H1 (cell line): ENCODE results near the gene TMPRSS2. TPM values are rescaled to one million over a fixed set of nuclear protein-coding genes. Genes with fewer than 3 reads are reported as not detected.

Experiments
- CTCF ChIA-PET: fragments of 300-600 bp; sonication (Branson Sonifier 250); formaldehyde crosslinking; loops from one replicate; lab custom pipeline; 2021; ENCODE audit not compliant: partially characterized antibody; lab: Charles Lee
- POLR2A ChIA-PET: fragments of 300-600 bp; sonication (Branson Sonifier 250); formaldehyde crosslinking; loops from one replicate; lab custom pipeline; 2021; ENCODE audit warnings: inconsistent platforms; ENCODE audit not compliant: partially characterized antibody; lab: Charles Lee
- DNase-seq, 2 experiments: peaks; one replicate each; pipeline versions ENCODE4 v3.0.0 to v3.0.0-alpha.2; 2010 to 2022; ENCODE audit warnings: low spot score in 2 of 2, low read depth in 1 of 2, mixed read lengths in 1 of 2
- FAIRE-seq: peaks from 2 replicates; lab custom pipeline; 2011; peaks lifted over from hg19 to GRCh38; lab: Jason Lieb, UNC
- H2AFZ ChIP-seq: 2 replicates; pipeline ENCODE4 v1.8.1; 2012; ENCODE audit warnings: low read length, inconsistent platforms
- H2AK5ac ChIP-seq: 2 replicates; pipeline ENCODE4 v1.6.1; 2013; ENCODE audit warnings: low read depth, low read length
- H2BK120ac ChIP-seq: replicated peaks from 2 replicates; pipeline ENCODE3; 2013; ENCODE audit warnings: low read depth, low read length, inconsistent platforms
- H2BK12ac ChIP-seq: 2 replicates; pipeline ENCODE4 v1.6.1; 2013; ENCODE audit warnings: low read depth, low read length
- H2BK15ac ChIP-seq: 2 replicates; pipeline ENCODE4 v1.6.1; 2013; ENCODE audit warnings: low read length
- H2BK20ac ChIP-seq: 2 replicates; pipeline ENCODE4 v1.6.1; 2013; ENCODE audit warnings: low read length
- H2BK5ac ChIP-seq: 2 replicates; pipeline ENCODE4 v1.6.1; 2013; ENCODE audit warnings: low read depth, low read length
- H3K14ac ChIP-seq: 2 replicates; pipeline ENCODE4 v1.6.1; 2013; ENCODE audit warnings: inconsistent platforms; ENCODE audit not compliant: insufficient read length
- H3K18ac ChIP-seq: 2 replicates; pipeline ENCODE4 v1.6.1; 2013; ENCODE audit warnings: low read length; ENCODE audit errors: extremely low read depth
- H3K23ac ChIP-seq: 2 replicates; pipeline ENCODE4 v1.6.1; 2013; ENCODE audit warnings: inconsistent platforms; ENCODE audit not compliant: insufficient read length
- H3K23me2 ChIP-seq: 2 replicates; pipeline ENCODE4 v1.6.1; 2013; ENCODE audit warnings: low read depth, low read length
- H3K27ac ChIP-seq: 2 replicates; pipeline ENCODE4 v1.6.1; 2011; ENCODE audit warnings: low read depth, low read length, inconsistent platforms
- H3K27me3 ChIP-seq, 4 experiments: replicated peaks in 1 of 4; 1 replicate in 1 of 4; 2 replicates in 3 of 4; pipeline versions ENCODE4 v1.6.1 to v1.8.1; 2011 to 2013; ENCODE audit warnings: low read length in 3 of 4, mild to moderate bottlenecking in 3 of 4, inconsistent platforms in 2 of 4, mixed read lengths in 2 of 4, moderate library complexity in 1 of 4; ENCODE audit not compliant: control insufficient read depth in 3 of 4, insufficient read depth in 3 of 4; ENCODE audit errors: extremely low read depth in 1 of 4
- H3K36me3 ChIP-seq, 4 experiments: 2 replicates each; pipeline versions ENCODE4 v1.6.1 to v1.8.1; 2011 to 2013; ENCODE audit warnings: mild to moderate bottlenecking in 4 of 4, low read length in 3 of 4, moderate library complexity in 2 of 4, control low read depth in 1 of 4, inconsistent platforms in 1 of 4; ENCODE audit not compliant: insufficient read depth in 4 of 4, control insufficient read depth in 2 of 4
- H3K4ac ChIP-seq: replicated peaks from 2 replicates; pipeline ENCODE3; 2013; ENCODE audit warnings: low read length, low read depth, mixed read lengths, inconsistent platforms; ENCODE audit not compliant: insufficient read length
- H3K4me1 ChIP-seq, 4 experiments: replicated peaks in 1 of 4; 1 replicate in 1 of 4; 2 replicates in 3 of 4; pipeline versions ENCODE4 v1.6.1 to v1.8.1; 2011 to 2013; ENCODE audit warnings: low read length in 3 of 4, inconsistent platforms in 2 of 4, mixed read lengths in 1 of 4; ENCODE audit not compliant: insufficient read depth in 4 of 4, control insufficient read depth in 3 of 4
- H3K4me2 ChIP-seq, 2 experiments: 2 replicates each; pipeline versions ENCODE4 v1.6.1 to v1.8.1; 2011 to 2013; ENCODE audit warnings: low read depth in 2 of 2, low read length in 2 of 2, control low read depth in 1 of 2, inconsistent platforms in 1 of 2, mild to moderate bottlenecking in 1 of 2; ENCODE audit not compliant: insufficient read depth in 1 of 2
- H3K4me3 ChIP-seq, 4 experiments: fragments of 200-600, 300-600 bp in 1 of 4; sonication (generic), shearing (Covaris generic), sonication (Bioruptor Twin) in 1 of 4; 2 replicates each; pipeline versions ENCODE4 v1.5.1 to v1.8.1; 2011 to 2016; ENCODE audit warnings: low read length in 4 of 4, low read depth in 3 of 4, control low read depth in 2 of 4, inconsistent platforms in 2 of 4, mild to moderate bottlenecking in 2 of 4, mixed read lengths in 1 of 4, moderate library complexity in 1 of 4; ENCODE audit not compliant: insufficient read depth in 2 of 4; ENCODE audit errors: extremely low read depth in 1 of 4
- H3K56ac ChIP-seq: replicated peaks from 2 replicates; pipeline ENCODE3; 2013; ENCODE audit warnings: low read depth, mild to moderate bottlenecking, mixed read lengths, low read length, inconsistent platforms; ENCODE audit not compliant: insufficient read length
- H3K79me1 ChIP-seq: 2 replicates; pipeline ENCODE4 v1.6.1; 2013; ENCODE audit warnings: low read depth, low read length, control low read depth
- H3K79me2 ChIP-seq, 2 experiments: 2 replicates each; pipeline versions ENCODE4 v1.6.1 to v1.8.1; 2012 to 2013; ENCODE audit warnings: low read length in 2 of 2, mild to moderate bottlenecking in 2 of 2, inconsistent platforms in 1 of 2; ENCODE audit not compliant: insufficient read depth in 2 of 2, control insufficient read depth in 1 of 2
- H3K9ac ChIP-seq, 4 experiments: replicated peaks in 1 of 4; 1 replicate in 1 of 4; 2 replicates in 3 of 4; pipeline versions ENCODE4 v1.6.1 to v1.8.1; 2011 to 2013; ENCODE audit warnings: low read depth in 3 of 4, low read length in 3 of 4, control low read depth in 2 of 4, mild to moderate bottlenecking in 2 of 4, moderate library complexity in 2 of 4, inconsistent platforms in 1 of 4; ENCODE audit errors: extremely low read depth in 1 of 4
- H3K9me3 ChIP-seq, 2 experiments: 2 replicates each; pipeline versions ENCODE4 v1.6.1 to v1.8.1; 2012 to 2013; ENCODE audit warnings: mild to moderate bottlenecking in 2 of 2, moderate library complexity in 2 of 2, control low read depth in 1 of 2, inconsistent platforms in 1 of 2, low read depth in 1 of 2, low read length in 1 of 2, mixed read lengths in 1 of 2; ENCODE audit not compliant: insufficient read depth in 2 of 2
- H4K20me1 ChIP-seq, 2 experiments: replicated peaks in 1 of 2; 2 replicates each; pipeline versions ENCODE3 to v1.8.1; 2011 to 2013; ENCODE audit warnings: inconsistent platforms in 2 of 2, low read length in 2 of 2, mild to moderate bottlenecking in 1 of 2; ENCODE audit not compliant: insufficient read depth in 2 of 2, control insufficient read depth in 1 of 2
- H4K5ac ChIP-seq: 2 replicates; pipeline ENCODE4 v1.6.1; 2013; ENCODE audit warnings: low read length, low read depth, mixed read lengths, inconsistent platforms; ENCODE audit not compliant: insufficient read length
- H4K8ac ChIP-seq: 2 replicates; pipeline ENCODE4 v1.8.0; 2013; ENCODE audit warnings: mild to moderate bottlenecking, moderate library complexity, low read length, inconsistent platforms; ENCODE audit not compliant: insufficient read depth; ENCODE audit errors: extremely low read depth
- H4K91ac ChIP-seq: replicated peaks from 2 replicates; pipeline ENCODE3; 2013; ENCODE audit warnings: low read length, mixed read lengths, inconsistent platforms; ENCODE audit not compliant: insufficient read length
- CHD2 ChIP-seq: IDR thresholded peaks from 2 replicates; pipeline ENCODE4 v1.6.1; 2012; ENCODE audit warnings: low read length, improper control_type of control experiment
- CTBP2 ChIP-seq: IDR thresholded peaks from 2 replicates; pipeline ENCODE4 v1.7.0; 2011; ENCODE audit warnings: borderline replicate concordance, mild to moderate bottlenecking, moderate library complexity, mixed read lengths, low read length; ENCODE audit not compliant: insufficient read depth, insufficient read length
- EZH2 ChIP-seq: fragments of 200-600 bp; sonication (generic); IDR thresholded peaks from 2 replicates; pipeline ENCODE4 v1.7.1; 2012; ENCODE audit warnings: low read depth, mild to moderate bottlenecking, moderate library complexity, low read length, inconsistent platforms; ENCODE audit not compliant: severe bottlenecking
- HDAC6 ChIP-seq: IDR thresholded peaks from one replicate; pipeline ENCODE4 v1.7.1; 2012; ENCODE audit warnings: low read depth, mild to moderate bottlenecking, inconsistent platforms, low read length, moderate library complexity
- JUND ChIP-seq: IDR thresholded peaks from 2 replicates; pipeline ENCODE4 v1.6.1; 2011; ENCODE audit warnings: mild to moderate bottlenecking, improper control_type of control experiment, low read length
- NRF1 ChIP-seq: IDR thresholded peaks from 2 replicates; pipeline ENCODE4 v1.6.1; 2011; ENCODE audit warnings: mild to moderate bottlenecking, low read depth, low read length, improper control_type of control experiment
- RFX5 ChIP-seq: IDR thresholded peaks from 2 replicates; pipeline ENCODE4 v1.6.1; 2011; ENCODE audit warnings: low read depth, low read length, improper control_type of control experiment, borderline replicate concordance
- RNF2 ChIP-seq: fragments of 200-900, 300-1000 bp; sonication (generic); IDR thresholded peaks from 2 replicates; pipeline ENCODE4 v1.7.1; 2016; ENCODE audit warnings: borderline replicate concordance, low read depth, mild to moderate bottlenecking, antibody characterized with exemption, low read length; ENCODE audit not compliant: poor library complexity, severe bottlenecking; ENCODE audit errors: missing control alignments
- SP2 ChIP-seq: IDR thresholded peaks from 2 replicates; pipeline ENCODE4 v1.6.1; 2012; ENCODE audit warnings: mild to moderate bottlenecking, low read length, inconsistent platforms
- WGBS, 2 experiments: shearing (Covaris generic) in 1 of 2; methylation state at CpG; one replicate each; pipeline versions ENCODE4 v1.1.6 to v1.1.7; 2013 to 2015; ENCODE audit warnings: low lambda C conversion rate in 2 of 2, mixed read lengths in 2 of 2, inconsistent platforms in 1 of 2, low coverage in 1 of 2, missing lambda C conversion rate in 1 of 2; ENCODE audit not compliant: insufficient replicate concordance in 2 of 2, insufficient coverage in 1 of 2, insufficient read length in 1 of 2; ENCODE audit errors: extremely low coverage in 1 of 2, missing lambda C conversion rate in 1 of 2; 5-methylcytosine and 5-hydroxymethylcytosine counted together
- polyA plus RNA-seq, 7 experiments: library from polyadenylated mRNA; depleted of rRNA in 3 of 7; stranded (reverse) in 5 of 7; unstranded in 2 of 7; fragments of >200 nt in 5 of 7; fragments of 200-250 nt in 2 of 7; gene quantifications; 1 replicate in 5 of 7; 2 replicates in 1 of 7; 4 replicates in 1 of 7; pipeline versions ENCODE4 v1.2.1 to v1.2.3, GENCODE V29; 2011 to 2013; ENCODE audit warnings: missing spikeins in 2 of 7, mixed read lengths in 2 of 7
- total RNA-seq: library from RNA; stranded (reverse); fragmentation: NEBNext Ultra II Directional; extraction: Animal tissue kit (Norgen Biotek cat#: 25700); gene quantifications from 2 replicates; pipeline ENCODE4 v1.2.1, GENCODE V29; 2021
- TF ChIP-seq, protein P1 (sequence below): IDR thresholded peaks from 2 replicates; pipeline ENCODE4 v1.6.1; 2011; ENCODE audit warnings: low read depth, mild to moderate bottlenecking, low read length; ENCODE audit not compliant: insufficient read depth
- TF ChIP-seq, protein P2 (sequence below): IDR thresholded peaks from 2 replicates; pipeline ENCODE4 v1.6.1; 2012; ENCODE audit warnings: low read length, inconsistent platforms

The TMPRSS2 gene
- total and polyA plus RNA-seq, 2 of the 8 experiments (the other 6 are each of a cell fraction or from before 2014, with no cell fraction given): 9.2 to 11.0 TPM

GRCh38 chr21:41453198-41453597, 54.8 kb downstream of the TMPRSS2 start:
- CTCF ChIA-PET: no interaction called here

More at GRCh38 chr21:41453198-41453597, 54.8 kb downstream of the TMPRSS2 start:
- Histone ChIP-seq H3K27ac (no peak overlapping the region), H3K9me3 (peaks cover 0 to 3% of the 10 kb centered on the region in 2 experiments; a peak in 1 of 4 replicates), H2AK5ac (no peak overlapping the region), H3K56ac (no peak overlapping the region), H2BK20ac (no peak overlapping the region), H2BK120ac (no peak overlapping the region), H3K79me2 (no peaks in the 10 kb centered on the region), H3K4me1 (peaks cover 0 to 10% (median 0%) of the 10 kb centered on the region in 4 experiments; a peak in 3 of 7 replicates), H2BK5ac (no peak overlapping the region), H3K9ac (no peak overlapping the region), H3K18ac (no peak overlapping the region), H2BK15ac (no peak overlapping the region), H3K79me1 (no peaks in the 10 kb centered on the region), H3K36me3 (no peaks in the 10 kb centered on the region), H3K23ac (no peak overlapping the region), H2BK12ac (no peak overlapping the region), H3K4ac (no peak overlapping the region), H3K4me3 (no peak overlapping the region), H3K23me2 (no peaks in the 10 kb centered on the region), H2AFZ (no peak overlapping the region), H4K20me1 (no peaks in the 10 kb centered on the region), H4K8ac (no peak overlapping the region), H4K5ac (no peak overlapping the region), H3K27me3 (no peaks in the 10 kb centered on the region), H4K91ac (no peak overlapping the region), H3K14ac (no peak overlapping the region), H3K4me2 (no peak overlapping the region)
- FAIRE-seq: no peak
- DNase-seq: no peak
- WGBS, 2 experiments: 97% methylated on average over 3 of the region's 3 CpGs; no CpG with 5 or more reads in 1 of the 2 experiments
- TF ChIP-seq HDAC6: no peak
- no peak for TF ChIP-seq JUND
- no peak for TF ChIP-seq NRF1
- no peak for TF ChIP-seq RNF2
- TF ChIP-seq CHD2: no peak
- TF ChIP-seq CTBP2: no peak
- TF ChIP-seq EZH2: no peak
- TF ChIP-seq SP2: no peak
- TF ChIP-seq, protein P1, sequence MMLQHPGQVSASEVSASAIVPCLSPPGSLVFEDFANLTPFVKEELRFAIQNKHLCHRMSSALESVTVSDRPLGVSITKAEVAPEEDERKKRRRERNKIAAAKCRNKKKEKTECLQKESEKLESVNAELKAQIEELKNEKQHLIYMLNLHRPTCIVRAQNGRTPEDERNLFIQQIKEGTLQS: no peak
- TF ChIP-seq, protein P2, sequence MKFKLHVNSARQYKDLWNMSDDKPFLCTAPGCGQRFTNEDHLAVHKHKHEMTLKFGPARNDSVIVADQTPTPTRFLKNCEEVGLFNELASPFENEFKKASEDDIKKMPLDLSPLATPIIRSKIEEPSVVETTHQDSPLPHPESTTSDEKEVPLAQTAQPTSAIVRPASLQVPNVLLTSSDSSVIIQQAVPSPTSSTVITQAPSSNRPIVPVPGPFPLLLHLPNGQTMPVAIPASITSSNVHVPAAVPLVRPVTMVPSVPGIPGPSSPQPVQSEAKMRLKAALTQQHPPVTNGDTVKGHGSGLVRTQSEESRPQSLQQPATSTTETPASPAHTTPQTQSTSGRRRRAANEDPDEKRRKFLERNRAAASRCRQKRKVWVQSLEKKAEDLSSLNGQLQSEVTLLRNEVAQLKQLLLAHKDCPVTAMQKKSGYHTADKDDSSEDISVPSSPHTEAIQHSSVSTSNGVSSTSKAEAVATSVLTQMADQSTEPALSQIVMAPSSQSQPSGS: no peak
- no peak for TF ChIP-seq RFX5
- POLR2A ChIA-PET: interaction anchor here (0.9 kb wide), 1 partner anchor 16 kb away, joined by 3 read pairs; no protein-coding TSS in a partner anchor
